ENCODE data around the gene SGMS1.

GRCh38 chr10:50618624-50619023, 5.1 kb downstream of the SGMS1 start:
- no peak for TF ChIP-seq POLR2A (IDR thresholded peaks at IDR 0.05)
- TF ChIP-seq CTCF (IDR thresholded peaks at IDR 0.05) = no peak

Measured in vagina (tissue), 2 donors.